WI38 (cell line): ENCODE data around the gene MAN2A2.

ENCODE experiments used
- H3K4me3 ChIP-seq: 2 replicates; pipeline ENCODE4 v1.5.1; 2011; ENCODE audit warnings: low read depth, mild to moderate bottlenecking, control low read depth, low read length
- TF ChIP-seq, protein P1 (sequence below): IDR thresholded peaks from 2 replicates; pipeline ENCODE4 v1.5.1; 2012; ENCODE audit warnings: low read depth, mild to moderate bottlenecking, control low read depth, low read length

Gene MAN2A2

DNA sequence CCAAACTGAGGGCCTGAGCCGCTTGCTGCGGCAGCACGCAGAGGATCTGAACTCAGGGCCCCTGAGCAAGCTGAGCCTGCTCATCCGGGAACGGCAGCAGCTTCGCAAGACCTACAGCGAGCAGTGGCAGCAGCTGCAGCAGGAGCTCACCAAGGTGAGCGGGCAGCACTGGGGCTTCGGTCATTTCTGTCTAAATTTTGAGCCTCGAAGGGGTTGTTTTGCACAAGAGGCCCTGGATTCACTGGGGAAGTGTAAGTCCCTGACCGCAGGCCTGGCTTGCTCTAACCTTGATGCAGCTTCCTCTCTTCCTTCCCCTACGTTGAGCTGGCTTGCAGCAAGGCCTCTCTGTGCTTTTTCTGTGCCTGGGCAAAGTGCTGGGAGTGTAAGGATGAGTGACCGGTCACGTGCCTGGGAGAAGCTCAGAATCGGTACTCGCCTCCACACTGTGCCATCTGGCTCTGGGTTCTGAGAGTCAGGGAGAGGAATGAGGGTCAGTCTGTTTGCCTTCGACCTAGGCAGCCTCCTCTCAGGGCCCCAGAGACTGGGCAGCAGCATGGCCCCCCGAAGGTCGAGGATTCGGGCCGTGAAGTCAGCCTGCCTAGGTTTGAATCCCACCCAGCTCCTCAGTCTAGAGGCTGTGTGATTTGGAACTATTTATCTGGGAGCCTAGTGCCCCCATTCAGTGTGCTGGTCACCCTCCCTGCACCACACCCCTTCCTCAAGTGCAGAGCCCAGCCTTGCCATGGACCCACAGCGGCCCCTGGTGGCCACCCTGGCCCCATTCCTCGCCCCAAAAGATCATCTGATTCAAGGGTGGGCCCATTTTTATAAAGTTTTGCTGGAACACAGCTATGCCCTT lies 17.4 kb upstream of the MAN2A2 start:
- H3K4me3 ChIP-seq, result no peak overlapping the region
- TF ChIP-seq, protein P1, sequence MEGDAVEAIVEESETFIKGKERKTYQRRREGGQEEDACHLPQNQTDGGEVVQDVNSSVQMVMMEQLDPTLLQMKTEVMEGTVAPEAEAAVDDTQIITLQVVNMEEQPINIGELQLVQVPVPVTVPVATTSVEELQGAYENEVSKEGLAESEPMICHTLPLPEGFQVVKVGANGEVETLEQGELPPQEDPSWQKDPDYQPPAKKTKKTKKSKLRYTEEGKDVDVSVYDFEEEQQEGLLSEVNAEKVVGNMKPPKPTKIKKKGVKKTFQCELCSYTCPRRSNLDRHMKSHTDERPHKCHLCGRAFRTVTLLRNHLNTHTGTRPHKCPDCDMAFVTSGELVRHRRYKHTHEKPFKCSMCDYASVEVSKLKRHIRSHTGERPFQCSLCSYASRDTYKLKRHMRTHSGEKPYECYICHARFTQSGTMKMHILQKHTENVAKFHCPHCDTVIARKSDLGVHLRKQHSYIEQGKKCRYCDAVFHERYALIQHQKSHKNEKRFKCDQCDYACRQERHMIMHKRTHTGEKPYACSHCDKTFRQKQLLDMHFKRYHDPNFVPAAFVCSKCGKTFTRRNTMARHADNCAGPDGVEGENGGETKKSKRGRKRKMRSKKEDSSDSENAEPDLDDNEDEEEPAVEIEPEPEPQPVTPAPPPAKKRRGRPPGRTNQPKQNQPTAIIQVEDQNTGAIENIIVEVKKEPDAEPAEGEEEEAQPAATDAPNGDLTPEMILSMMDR, result peak; percentile 99

DNA sequence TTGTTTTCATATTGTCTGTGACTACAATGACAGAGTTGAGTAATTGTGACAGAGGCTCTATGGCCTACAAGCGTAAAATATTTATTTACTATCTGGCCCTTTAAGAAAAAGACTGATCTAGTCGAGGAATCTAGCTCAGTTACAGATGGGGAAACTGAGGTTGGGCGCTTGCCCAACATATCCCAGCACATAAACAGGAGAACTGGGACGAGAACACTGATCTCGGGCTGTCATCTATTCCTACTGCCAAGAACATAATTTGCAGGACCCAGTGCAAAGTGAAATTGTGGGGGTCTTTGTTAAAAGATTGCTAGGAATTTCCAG lies 16.8 kb upstream of the MAN2A2 start:
- TF ChIP-seq, protein P1, result no peak
- no peak overlapping the region for H3K4me3 ChIP-seq

DNA sequence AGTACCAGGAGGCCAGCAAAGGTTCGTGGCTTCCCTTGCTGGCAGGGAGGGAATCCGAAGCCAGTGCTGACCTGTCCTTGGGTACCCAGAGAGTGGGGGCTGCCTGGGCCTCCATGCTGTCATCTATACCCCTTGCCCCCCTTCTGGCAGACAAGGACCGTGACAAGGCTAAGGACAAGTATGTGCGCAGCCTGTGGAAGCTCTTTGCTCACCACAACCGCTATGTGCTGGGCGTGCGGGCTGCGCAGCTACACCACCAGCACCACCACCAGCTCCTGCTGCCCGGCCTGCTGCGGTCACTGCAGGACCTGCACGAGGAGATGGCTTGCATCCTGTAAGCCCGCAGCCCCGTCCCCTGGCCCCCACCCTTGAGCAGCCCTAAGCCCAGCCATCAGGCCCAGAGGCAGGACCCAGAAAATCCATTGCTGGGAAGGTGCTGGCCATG lies 16.0 kb upstream of the MAN2A2 start:
- H3K4me3 ChIP-seq, result no peak overlapping the region

DNA sequence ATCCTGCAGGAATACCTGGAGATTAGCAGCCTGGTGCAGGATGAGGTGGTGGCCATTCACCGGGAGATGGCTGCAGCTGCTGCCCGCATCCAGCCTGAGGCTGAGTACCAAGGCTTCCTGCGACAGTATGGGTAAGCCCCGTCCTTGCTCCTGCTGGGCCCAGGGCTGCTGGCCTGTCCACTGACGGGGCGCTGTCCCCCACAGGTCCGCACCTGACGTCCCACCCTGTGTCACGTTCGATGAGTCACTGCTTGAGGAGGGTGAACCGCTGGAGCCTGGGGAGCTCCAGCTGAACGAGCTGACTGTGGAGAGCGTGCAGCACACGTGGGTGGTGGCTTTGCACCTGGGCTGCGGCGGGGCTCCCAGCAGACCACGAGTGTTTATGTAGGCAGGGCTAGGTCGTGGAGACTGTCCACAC lies 13.8 kb upstream of the MAN2A2 start:
- no peak overlapping the region for H3K4me3 ChIP-seq
- TF ChIP-seq, protein P1, result no peak

More for the DNA sequence above, 16.0 kb upstream of the MAN2A2 start:
- TF ChIP-seq, protein P1, result no peak

DNA sequence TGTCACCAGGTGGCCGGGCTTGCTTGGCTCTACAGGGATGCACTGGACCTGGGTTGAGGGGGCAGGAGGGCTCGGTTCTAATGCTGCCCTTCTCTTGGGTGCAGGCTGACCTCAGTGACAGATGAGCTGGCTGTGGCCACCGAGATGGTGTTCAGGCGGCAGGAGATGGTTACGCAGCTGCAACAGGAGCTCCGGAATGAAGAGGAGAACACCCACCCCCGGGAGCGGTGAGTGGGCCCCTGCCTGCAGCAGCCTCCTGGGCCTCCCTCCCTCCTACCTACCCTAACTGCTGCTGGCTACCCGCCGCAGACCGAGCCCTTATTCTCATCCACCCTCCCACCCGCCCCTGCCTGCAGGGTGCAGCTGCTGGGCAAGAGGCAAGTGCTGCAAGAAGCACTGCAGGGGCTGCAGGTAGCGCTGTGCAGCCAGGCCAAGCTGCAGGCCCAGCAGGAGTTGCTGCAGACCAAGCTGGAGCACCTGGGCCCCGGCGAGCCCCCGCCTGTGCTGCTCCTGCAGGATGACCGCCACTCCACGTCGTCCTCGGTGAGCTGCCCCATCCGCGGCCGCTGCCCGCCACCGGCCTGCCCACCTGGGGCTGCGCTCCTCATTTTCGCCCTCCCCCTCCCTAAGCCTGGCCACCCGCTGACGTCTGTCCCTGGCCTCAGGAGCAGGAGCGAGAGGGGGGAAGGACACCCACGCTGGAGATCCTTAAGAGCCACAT lies 13.2 kb upstream of the MAN2A2 start:
- TF ChIP-seq, protein P1, result no peak
- no peak overlapping the region for H3K4me3 ChIP-seq

DNA sequence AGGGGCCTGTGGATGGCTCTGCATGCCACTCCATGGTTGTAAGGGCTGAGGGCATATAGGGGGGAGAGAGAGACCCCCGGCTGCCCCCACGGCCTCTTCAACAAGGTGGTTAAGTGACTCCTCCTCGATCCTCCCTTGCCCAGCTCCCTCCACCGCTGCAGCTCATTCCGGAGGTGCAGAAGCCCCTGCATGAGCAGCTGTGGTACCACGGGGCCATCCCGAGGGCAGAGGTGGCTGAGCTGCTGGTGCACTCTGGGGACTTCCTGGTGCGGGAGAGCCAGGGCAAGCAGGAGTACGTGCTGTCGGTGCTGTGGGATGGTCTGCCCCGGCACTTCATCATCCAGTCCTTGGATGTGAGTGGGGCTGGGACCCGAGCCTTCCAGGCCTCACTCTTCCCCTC lies 12.3 kb upstream of the MAN2A2 start:
- H3K4me3 ChIP-seq, result no peak overlapping the region
- TF ChIP-seq, protein P1, result no peak
